CD4-positive, alpha-beta T cell treated with Interleukin-15 for 4 hours (primary cell): Measurements from ENCODE around the gene OR2T3.
"Not testable (repeated sequence)": the region's sequence is repeated elsewhere in the genome, so short reads cannot be mapped to it uniquely, and the experiment has no call there.

Experiments used
- DNase-seq: peaks from one replicate; pipeline ENCODE4 v3.0.0-alpha.2; 2020; ENCODE audit warnings: low spot score

Gene OR2T3

GRCh38 chr1:248472111-248472510, 1.0 kb upstream of the OR2T3 start:
- DNase-seq: not testable (repeated sequence)

GRCh38 chr1:248475660-248476059, 2.5 kb downstream of the OR2T3 start:
- not testable (repeated sequence) for DNase-seq

GRCh38 chr1:248481686-248482579, 8.8 kb downstream of the OR2T3 start:
- DNase-seq: peak; percentile 30

- not testable (repeated sequence) for DNase-seq
Observed at GRCh38 chr1:248488289-248488688, 15.1 kb downstream of the OR2T3 start, which contains the start of gene OR2T5. TSS of gene OR2T5 (plus strand) at chr1:248488589. CDS start at chr1:248488589, 0 bp downstream.

GRCh38 chr1:248496661-248497060, 23.5 kb downstream of the OR2T3 start:
- DNase-seq: not testable (repeated sequence)

- DNase-seq: not testable (repeated sequence)
Observed at GRCh38 chr1:248500305-248501035, 27.3 kb downstream of the OR2T3 start.

- DNase-seq: not testable (repeated sequence)
Observed at GRCh38 chr1:248507773-248508172, 34.6 kb downstream of the OR2T3 start, which contains the start of gene OR2G6. TSS of gene OR2G6 (plus strand) at chr1:248508073. CDS start at chr1:248521647, 13,574 bp downstream.

- DNase-seq: not testable (repeated sequence)
Observed at GRCh38 chr1:248510217-248510616, 37.1 kb downstream of the OR2T3 start.

- DNase-seq: no peak
Observed at GRCh38 chr1:248521856-248522255, 48.7 kb downstream of the OR2T3 start.
